Activated CD8-positive, alpha-beta memory T cell treated with anti-CD3 and anti-CD28 coated beads for 48 hours (primary cell): ENCODE results near the gene EBP.

Experiments used
- DNase-seq, 3 experiments: peaks; one replicate each; pipeline ENCODE4 v3.0.0-alpha.2; 2020; ENCODE audit warnings: low read depth in 2 of 3, low spot score in 2 of 3

EBP gene

GRCh38 chrX:48574270-48575266 lies 53.0 kb downstream of the EBP start, which contains the start of gene RBM3:
Gene RBM3 (plus strand): TSS chrX:48574484. CDS start chrX:48575181, 697 bp downstream.
- DNase-seq = peak; percentile 47 to 75 (median 69)

DNA sequence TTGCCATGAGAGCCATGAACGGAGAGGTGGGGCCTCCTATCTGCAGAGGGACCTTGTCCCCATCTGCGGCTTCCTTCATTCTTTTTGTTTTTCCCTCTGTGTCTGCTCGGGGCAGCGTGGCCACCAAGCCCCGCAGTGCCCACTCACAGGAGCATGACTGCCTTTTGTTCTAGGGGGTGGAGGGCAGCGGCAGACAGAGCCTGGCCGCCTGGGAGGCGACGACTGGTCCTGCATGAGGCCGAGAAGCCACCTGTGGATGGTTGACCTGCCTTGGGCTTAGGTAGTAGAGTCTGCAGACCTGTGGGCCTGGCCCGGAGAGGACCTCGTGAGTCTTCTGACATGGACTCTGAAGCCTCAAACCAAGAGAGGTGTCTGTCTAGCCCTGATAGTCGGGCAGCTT lies 54.0 kb downstream of the EBP start:
- no peak for DNase-seq

GRCh38 chrX:48576108-48576507 lies 54.5 kb downstream of the EBP start:
- no peak for DNase-seq
